Astrocyte of the cerebellum (primary cell): ENCODE data around the gene CD6.

Source experiments
- DNase-seq: peaks from one replicate; pipeline ENCODE4 v3.0.0-alpha.2; 2011; ENCODE audit warnings: low read depth
- H3K4me3 ChIP-seq: 2 replicates; pipeline ENCODE4 v1.5.1; 2011; ENCODE audit warnings: mild to moderate bottlenecking, low read depth, low read length, moderate library complexity
- CTCF ChIP-seq: IDR thresholded peaks from 2 replicates; pipeline ENCODE4 v1.5.1; 2012; ENCODE audit warnings: low read length, low read depth, moderate library complexity, mild to moderate bottlenecking; ENCODE audit errors: missing control alignments
- in situ Hi-C: cut with HindIII; loops from 2 replicates; pipeline ENCODE4 v1.10.0; 2017; ENCODE audit warnings: low sequenced_read_pairs

Gene CD6

GRCh38 chr11:60924906-60925853 is 46.3 kb upstream of the CD6 start:
- in situ Hi-C loops = loop anchor here (5.0 kb wide), 1 partner anchor 207 kb away; no protein-coding TSS in a partner anchor
- H3K4me3 ChIP-seq = peak overlapping the region; percentile 76
- TF ChIP-seq CTCF = no peak
- no peak for DNase-seq

- in situ Hi-C loops = no loop called here
- no peak overlapping the region for H3K4me3 ChIP-seq
- no peak for TF ChIP-seq CTCF
- no peak for DNase-seq
These were observed 45.6 kb upstream of the CD6 start for GRCh38 chr11:60925868-60926267.

GRCh38 chr11:60926500-60926899 is 45.0 kb upstream of the CD6 start:
- TF ChIP-seq CTCF = no peak
- no peak overlapping the region for H3K4me3 ChIP-seq
- DNase-seq = no peak
- in situ Hi-C loops = no loop called here

GRCh38 chr11:60927061-60927592 is 44.4 kb upstream of the CD6 start:
- in situ Hi-C loops = no loop called here
- no peak for DNase-seq
- TF ChIP-seq CTCF = no peak
- no peak overlapping the region for H3K4me3 ChIP-seq

- DNase-seq = no peak
- in situ Hi-C loops = no loop called here
- H3K4me3 ChIP-seq = no peak overlapping the region
- no peak for TF ChIP-seq CTCF
These were observed 43.9 kb upstream of the CD6 start for GRCh38 chr11:60927600-60927999.

GRCh38 chr11:60928563-60929001 is 42.9 kb upstream of the CD6 start:
- in situ Hi-C loops = no loop called here
- no peak overlapping the region for H3K4me3 ChIP-seq
- no peak for TF ChIP-seq CTCF
- no peak for DNase-seq
